Endodermal cell (in vitro differentiated cells): ENCODE measurements around the gene TMEM144. TPM values are rescaled to one million over a fixed set of nuclear protein-coding genes. Genes with fewer than 3 reads are reported as not detected.
A peak's percentile ranks its signal among the peaks of the same experiment; 100 is the strongest.
"Not testable (repeated sequence)": the region's sequence is repeated elsewhere in the genome, so short reads cannot be mapped to it uniquely, and the experiment has no call there.

Source experiments
- DNase-seq: peaks from one replicate; pipeline ENCODE4 v3.0.0-alpha.2; 2017
- H3K27ac ChIP-seq: 2 replicates; pipeline ENCODE4 v1.5.1; 2013; ENCODE audit warnings: mild to moderate bottlenecking, low read depth, low read length, moderate library complexity
- H3K27me3 ChIP-seq: 2 replicates; pipeline ENCODE4 v1.6.1; 2013; ENCODE audit warnings: mild to moderate bottlenecking, low read length, moderate library complexity; ENCODE audit not compliant: insufficient read depth, control insufficient read depth, poor library complexity, severe bottlenecking
- H3K36me3 ChIP-seq: 2 replicates; pipeline ENCODE4 v1.7.0; 2013; ENCODE audit warnings: mild to moderate bottlenecking, low read length, moderate library complexity; ENCODE audit not compliant: control insufficient read depth, insufficient read depth
- H3K4me1 ChIP-seq: one replicate; pipeline ENCODE4 v1.7.0; 2013; ENCODE audit warnings: low read length; ENCODE audit not compliant: control insufficient read depth, insufficient read depth
- H3K4me3 ChIP-seq: 2 replicates; pipeline ENCODE4 v1.5.1; 2013; ENCODE audit warnings: mild to moderate bottlenecking, low read length, moderate library complexity
- H3K9ac ChIP-seq: 2 replicates; pipeline ENCODE4 v1.6.1; 2013; ENCODE audit warnings: mild to moderate bottlenecking, low read length, moderate library complexity; ENCODE audit not compliant: poor library complexity, severe bottlenecking; ENCODE audit errors: extremely low read depth
- H3K9me3 ChIP-seq: 2 replicates; pipeline ENCODE4 v1.6.1; 2013; ENCODE audit warnings: mild to moderate bottlenecking, low read length, moderate library complexity; ENCODE audit not compliant: control insufficient read depth
- H3K27ac Mint-ChIP-seq: 2 replicates; pipeline ENCODE4 v1.8.0; 2020; ENCODE audit warnings: mixed read lengths
- H3K27me3 Mint-ChIP-seq: 2 replicates; pipeline ENCODE4 v1.8.0; 2021; ENCODE audit warnings: mild to moderate bottlenecking, mixed read lengths; ENCODE audit not compliant: insufficient read depth
- H3K36me3 Mint-ChIP-seq: 2 replicates; pipeline ENCODE4 v1.8.0; 2020; ENCODE audit warnings: low read depth, mixed read lengths
- H3K4me1 Mint-ChIP-seq: 2 replicates; pipeline ENCODE4 v1.8.0; 2020; ENCODE audit warnings: mixed read lengths
- H3K4me3 Mint-ChIP-seq: 2 replicates; pipeline ENCODE4 v1.8.0; 2020; ENCODE audit warnings: mild to moderate bottlenecking, moderate library complexity, mixed read lengths
- H3K9me3 Mint-ChIP-seq: 2 replicates; pipeline ENCODE4 v1.8.0; 2020; ENCODE audit warnings: mild to moderate bottlenecking, mixed read lengths
- WGBS, 2 experiments: methylation state at CpG; one replicate each; pipeline versions ENCODE4 v1.1.5 to v1.1.7; 2013; ENCODE audit warnings: missing lambda C conversion rate in 2 of 2, mixed read lengths in 1 of 2; ENCODE audit not compliant: insufficient coverage in 1 of 2, insufficient read length in 1 of 2; 5-methylcytosine and 5-hydroxymethylcytosine counted together
- total RNA-seq, 2 donors: library from RNA; stranded (reverse); fragmentation: NEBNext Ultra II Directional in 1 of 2; extraction: Animal tissue kit (Norgen Biotek cat#: 25700) in 1 of 2; gene quantifications; 2 replicates in 1 of 2; 3 replicates in 1 of 2; pipeline ENCODE4 v1.2.1, GENCODE V29; 2021
- TF ChIP-seq, protein P1 (sequence below): fragments of 200-600 bp; sonication (generic); conservative IDR thresholded peaks from 2 replicates; pipeline ENCODE4 v1.5.0; 2021; ENCODE audit warnings: antibody characterized with exemption, mild to moderate bottlenecking

Gene TMEM144
- total RNA-seq, 2 donors from 2014 or later: 10.6 to 20.3 TPM

DNA sequence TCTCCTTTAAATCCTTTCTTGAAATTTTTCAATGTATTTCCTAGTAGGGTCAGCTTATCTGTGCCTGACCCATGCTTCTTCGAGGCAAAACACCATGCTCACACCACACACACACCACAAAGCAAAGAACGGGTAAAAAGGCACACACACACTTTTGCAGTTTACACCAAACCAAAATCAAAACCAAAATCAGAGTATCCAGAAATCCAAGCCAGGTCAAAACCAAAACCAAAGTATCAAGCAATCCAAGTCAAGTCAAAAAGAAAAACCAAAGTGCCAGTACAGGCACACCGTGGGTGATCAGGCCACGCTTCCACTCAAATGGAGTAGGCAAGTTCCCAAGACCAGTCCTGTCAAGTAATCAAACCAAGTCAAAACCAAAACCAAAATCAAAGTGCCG lies 17.6 kb downstream of the TMEM144 start:
- not testable (repeated sequence) for H3K27me3 Mint-ChIP-seq, H3K27me3 ChIP-seq, H3K27ac ChIP-seq, H3K9ac ChIP-seq, DNase-seq, H3K36me3 Mint-ChIP-seq, H3K4me3 ChIP-seq, H3K36me3 ChIP-seq, H3K4me3 Mint-ChIP-seq, H3K27ac Mint-ChIP-seq, H3K9me3 Mint-ChIP-seq, H3K9me3 ChIP-seq, H3K4me1 ChIP-seq, H3K4me1 Mint-ChIP-seq
- 92 to 96% methylated on average over 2 to 5 of the region's 5 CpGs for WGBS, 2 experiments

DNA sequence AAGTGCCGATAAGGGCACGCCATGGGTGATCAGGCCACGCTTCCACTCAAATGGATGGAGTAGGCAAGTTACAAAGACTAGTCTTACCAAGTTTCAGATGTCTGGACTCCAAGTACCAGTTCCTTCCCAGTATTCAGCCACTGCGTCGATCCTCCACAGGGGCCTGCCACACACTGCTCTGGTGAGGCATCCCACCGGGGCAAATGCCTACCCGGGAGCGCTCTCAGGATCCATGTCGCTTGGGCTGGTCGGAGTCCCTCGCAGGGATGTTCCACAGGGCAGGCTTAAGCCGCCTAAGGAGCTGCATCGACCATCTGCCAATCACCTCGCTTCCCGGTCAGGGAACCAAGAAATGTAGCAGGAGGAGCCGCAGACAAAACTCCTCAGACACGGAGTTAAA lies 18.1 kb downstream of the TMEM144 start:
- H3K4me3 Mint-ChIP-seq, H3K9me3 Mint-ChIP-seq, H3K36me3 Mint-ChIP-seq, H3K27me3 ChIP-seq, DNase-seq, H3K4me3 ChIP-seq, H3K27ac ChIP-seq, H3K27ac Mint-ChIP-seq, H3K4me1 ChIP-seq, H3K9ac ChIP-seq, H3K27me3 Mint-ChIP-seq, H3K36me3 ChIP-seq, H3K9me3 ChIP-seq, H3K4me1 Mint-ChIP-seq: not testable (repeated sequence)
- WGBS, 2 experiments: 88 to 91% methylated on average over 12 to 17 of the region's 17 CpGs

DNA sequence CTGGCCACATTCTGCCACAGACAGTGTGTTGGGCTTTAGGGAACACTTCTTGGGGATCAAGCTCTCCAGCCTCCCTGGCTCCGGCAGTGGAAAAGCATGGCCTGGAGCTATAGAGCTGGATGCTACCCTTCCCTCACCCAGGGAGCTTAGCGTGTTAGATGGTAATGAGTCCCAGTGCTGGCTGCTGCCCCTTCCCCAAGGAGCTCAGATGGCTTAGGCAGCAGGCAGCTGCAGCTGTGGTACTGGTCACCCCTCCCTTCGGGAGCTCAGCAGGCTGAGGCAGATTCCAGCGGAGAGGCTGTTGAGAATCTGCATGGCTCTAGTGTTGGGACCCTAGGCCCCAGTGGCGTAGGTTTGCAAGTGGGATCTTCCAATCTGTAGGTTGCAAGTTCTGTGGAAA lies 19.5 kb downstream of the TMEM144 start:
- TF ChIP-seq, protein P1, sequence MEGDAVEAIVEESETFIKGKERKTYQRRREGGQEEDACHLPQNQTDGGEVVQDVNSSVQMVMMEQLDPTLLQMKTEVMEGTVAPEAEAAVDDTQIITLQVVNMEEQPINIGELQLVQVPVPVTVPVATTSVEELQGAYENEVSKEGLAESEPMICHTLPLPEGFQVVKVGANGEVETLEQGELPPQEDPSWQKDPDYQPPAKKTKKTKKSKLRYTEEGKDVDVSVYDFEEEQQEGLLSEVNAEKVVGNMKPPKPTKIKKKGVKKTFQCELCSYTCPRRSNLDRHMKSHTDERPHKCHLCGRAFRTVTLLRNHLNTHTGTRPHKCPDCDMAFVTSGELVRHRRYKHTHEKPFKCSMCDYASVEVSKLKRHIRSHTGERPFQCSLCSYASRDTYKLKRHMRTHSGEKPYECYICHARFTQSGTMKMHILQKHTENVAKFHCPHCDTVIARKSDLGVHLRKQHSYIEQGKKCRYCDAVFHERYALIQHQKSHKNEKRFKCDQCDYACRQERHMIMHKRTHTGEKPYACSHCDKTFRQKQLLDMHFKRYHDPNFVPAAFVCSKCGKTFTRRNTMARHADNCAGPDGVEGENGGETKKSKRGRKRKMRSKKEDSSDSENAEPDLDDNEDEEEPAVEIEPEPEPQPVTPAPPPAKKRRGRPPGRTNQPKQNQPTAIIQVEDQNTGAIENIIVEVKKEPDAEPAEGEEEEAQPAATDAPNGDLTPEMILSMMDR: no peak
- no peaks in the 10 kb centered on the region for H3K9me3 Mint-ChIP-seq
- H3K27me3 ChIP-seq: no peaks in the 10 kb centered on the region
- no peaks in the 10 kb centered on the region for H3K36me3 ChIP-seq
- WGBS, 2 experiments: 71 to 86% methylated on average over 2 to 5 of the region's 5 CpGs
- no peak overlapping the region for H3K4me3 Mint-ChIP-seq
- no peak overlapping the region for H3K9ac ChIP-seq
- H3K27ac Mint-ChIP-seq: no peak overlapping the region
- no peaks in the 10 kb centered on the region for H3K4me1 ChIP-seq
- H3K4me3 ChIP-seq: no peak overlapping the region
- no peaks in the 10 kb centered on the region for H3K9me3 ChIP-seq
- no peaks in the 10 kb centered on the region for H3K4me1 Mint-ChIP-seq
- DNase-seq: peak; percentile 56
- H3K27me3 Mint-ChIP-seq: no peaks in the 10 kb centered on the region
- H3K27ac ChIP-seq: no peak overlapping the region
- no peaks in the 10 kb centered on the region for H3K36me3 Mint-ChIP-seq

DNA sequence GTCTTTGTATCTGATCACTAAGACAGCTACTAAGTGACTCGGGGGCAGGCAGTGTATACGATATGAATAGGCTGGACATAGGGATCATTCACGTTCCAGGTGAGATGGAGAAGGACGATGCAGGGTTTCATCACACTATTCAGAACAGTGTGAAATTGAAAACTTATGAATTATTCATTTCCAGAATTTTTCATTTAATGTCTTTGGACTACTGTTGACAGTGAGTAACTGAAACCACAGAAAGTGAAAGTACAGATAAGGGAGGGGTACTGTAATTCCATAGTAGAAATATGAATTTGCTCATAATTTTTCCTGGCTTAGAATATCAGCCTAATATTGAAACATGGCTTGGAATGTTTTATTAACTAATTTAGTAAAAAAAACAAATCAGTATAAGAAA lies 24.4 kb downstream of the TMEM144 start:
- H3K9me3 ChIP-seq: no peaks in the 10 kb centered on the region
- H3K9ac ChIP-seq: no peak overlapping the region
- Mint-ChIP-seq H3K36me3 (no peaks in the 10 kb centered on the region), H3K4me3 (no peak overlapping the region), H3K9me3 (no peaks in the 10 kb centered on the region), H3K4me1 (no peaks in the 10 kb centered on the region), H3K27ac (no peak overlapping the region), H3K27me3 (no peaks in the 10 kb centered on the region)
- WGBS, 2 experiments: 95% methylated on average over 4 of the region's 4 CpGs; no CpG with 5 or more reads in 1 of the 2 experiments
- no peak overlapping the region for H3K27ac ChIP-seq
- no peak overlapping the region for H3K4me3 ChIP-seq
- no peaks in the 10 kb centered on the region for H3K36me3 ChIP-seq
- H3K4me1 ChIP-seq: no peaks in the 10 kb centered on the region
- H3K27me3 ChIP-seq: no peaks in the 10 kb centered on the region
- TF ChIP-seq, protein P1: no peak
- DNase-seq: no peak
